Liver (tissue), 9 donors: ENCODE measurements around the gene MTHFD2L. TPM values are rescaled to one million over a fixed set of nuclear protein-coding genes. Genes with fewer than 3 reads are reported as not detected.

ENCODE experiments used
- DNase-seq: peaks from one replicate; pipeline ENCODE4 v3.0.0-alpha.2; 2017; ENCODE audit warnings: low spot score
- H3K27ac ChIP-seq, 2 donors: one replicate each; pipeline ENCODE4 v1.7.0; 2013; ENCODE audit warnings: inconsistent platforms in 2 of 2, low read length in 2 of 2, control low read depth in 1 of 2, low read depth in 1 of 2, mild to moderate bottlenecking in 1 of 2
- H3K27me3 ChIP-seq, 4 donors: one replicate each; pipeline versions ENCODE4 v1.6.1 to v1.7.0; 2013; ENCODE audit warnings: low read length in 3 of 4, inconsistent platforms in 1 of 4, mild to moderate bottlenecking in 1 of 4, moderate library complexity in 1 of 4; ENCODE audit not compliant: control insufficient read depth in 4 of 4, insufficient read depth in 4 of 4
- H3K36me3 ChIP-seq, 4 donors: one replicate each; pipeline versions ENCODE4 v1.6.1 to v1.7.0; 2013; ENCODE audit warnings: low read length in 3 of 4, mild to moderate bottlenecking in 3 of 4, low read depth in 1 of 4, moderate library complexity in 1 of 4; ENCODE audit not compliant: control insufficient read depth in 4 of 4, insufficient read depth in 3 of 4
- H3K4me1 ChIP-seq, 4 donors: one replicate each; pipeline versions ENCODE4 v1.6.1 to v1.7.0; 2013; ENCODE audit warnings: low read length in 3 of 4, mild to moderate bottlenecking in 3 of 4, moderate library complexity in 1 of 4; ENCODE audit not compliant: control insufficient read depth in 4 of 4, insufficient read depth in 4 of 4
- H3K4me3 ChIP-seq, 3 donors: one replicate each; pipeline versions ENCODE4 v1.6.1 to v1.7.0; 2013; ENCODE audit warnings: low read length in 3 of 3, control low read depth in 1 of 3, low read depth in 1 of 3, mild to moderate bottlenecking in 1 of 3
- H3K9ac ChIP-seq, 2 donors: one replicate each; pipeline ENCODE4 v1.7.0; 2013; ENCODE audit warnings: low read length in 2 of 2, mild to moderate bottlenecking in 2 of 2, moderate library complexity in 2 of 2, control low read depth in 1 of 2, low read depth in 1 of 2
- H3K9me3 ChIP-seq, 4 donors: one replicate each; pipeline versions ENCODE4 v1.6.1 to v1.7.0; 2013; ENCODE audit warnings: low read length in 3 of 4; ENCODE audit not compliant: control insufficient read depth in 4 of 4
- ATF3 ChIP-seq: IDR thresholded peaks from 2 replicates; pipeline ENCODE4 v1.6.1; 2016; ENCODE audit warnings: antibody characterized with exemption
- CTCF ChIP-seq: fragments of 150-350 bp; IDR thresholded peaks from 2 replicates; pipeline ENCODE4 v1.5.1; 2017; ENCODE audit warnings: improper control_type of control experiment, low read depth, low read length; ENCODE audit not compliant: missing input control
- EGR1 ChIP-seq, 2 donors: IDR thresholded peaks; 2 replicates each; pipeline ENCODE4 v1.6.1; 2016 to 2018; ENCODE audit warnings: antibody characterized with exemption in 2 of 2, low read depth in 2 of 2
- FOXA1 ChIP-seq: IDR thresholded peaks from 2 replicates; pipeline ENCODE4 v1.6.1; 2016; ENCODE audit warnings: antibody characterized with exemption
- FOXA2 ChIP-seq: IDR thresholded peaks from 2 replicates; pipeline ENCODE4 v1.6.1; 2016; ENCODE audit warnings: antibody characterized with exemption
- GABPA ChIP-seq, 2 donors: IDR thresholded peaks in 1 of 2; conservative IDR thresholded peaks in 1 of 2; 2 replicates each; pipeline ENCODE4 v1.6.1; 2016; ENCODE audit warnings: antibody characterized with exemption in 2 of 2, mild to moderate bottlenecking in 1 of 2, moderate library complexity in 1 of 2
- HNF4A ChIP-seq, 2 donors: conservative IDR thresholded peaks; 2 replicates each; pipeline ENCODE4 v1.6.1; 2016; ENCODE audit warnings: antibody characterized with exemption in 2 of 2, mild to moderate bottlenecking in 2 of 2
- HNF4G ChIP-seq: IDR thresholded peaks from 2 replicates; pipeline ENCODE4 v1.6.1; 2016; ENCODE audit warnings: antibody characterized with exemption
- JUND ChIP-seq, 2 donors: IDR thresholded peaks; 2 replicates each; pipeline ENCODE4 v1.6.1; 2016; ENCODE audit warnings: antibody characterized with exemption in 2 of 2
- MAX ChIP-seq: IDR thresholded peaks from 2 replicates; pipeline ENCODE4 v1.6.1; 2016; ENCODE audit warnings: antibody characterized with exemption
- NR2F2 ChIP-seq: IDR thresholded peaks from 2 replicates; pipeline ENCODE4 v1.6.1; 2016; ENCODE audit warnings: antibody characterized with exemption
- RAD21 ChIP-seq, 2 donors: IDR thresholded peaks; 2 replicates each; pipeline ENCODE4 v1.6.1; 2016; ENCODE audit warnings: antibody characterized with exemption in 2 of 2, mild to moderate bottlenecking in 2 of 2
- REST ChIP-seq: IDR thresholded peaks from 2 replicates; pipeline ENCODE4 v1.6.1; 2016; ENCODE audit warnings: antibody characterized with exemption, mild to moderate bottlenecking
- RXRA ChIP-seq, 2 donors: IDR thresholded peaks; 2 replicates each; pipeline ENCODE4 v1.6.1; 2017 to 2018; ENCODE audit warnings: antibody characterized with exemption in 2 of 2, mild to moderate bottlenecking in 1 of 2
- SP1 ChIP-seq: IDR thresholded peaks from 2 replicates; pipeline ENCODE4 v1.6.1; 2018; ENCODE audit warnings: antibody characterized with exemption, mild to moderate bottlenecking
- TAF1 ChIP-seq: conservative IDR thresholded peaks from 2 replicates; pipeline ENCODE4 v1.6.1; 2016; ENCODE audit warnings: antibody characterized with exemption, mild to moderate bottlenecking
- YY1 ChIP-seq: IDR thresholded peaks from 2 replicates; pipeline ENCODE4 v1.6.1; 2016; ENCODE audit warnings: antibody characterized with exemption, mild to moderate bottlenecking
- ZBTB33 ChIP-seq: IDR thresholded peaks from 2 replicates; pipeline ENCODE4 v1.6.1; 2016; ENCODE audit warnings: antibody characterized with exemption
- WGBS: extraction: QIAGEN DNeasy Blood & Tissue Kit; methylation state at CpG from one replicate; pipeline ENCODE4 v1.1.7; 2013; 5-methylcytosine and 5-hydroxymethylcytosine counted together
- polyA plus RNA-seq, 2 donors: library from polyadenylated mRNA; stranded (reverse) in 1 of 2; unstranded in 1 of 2; fragments of 200-250 nt in 1 of 2; fragments of >200 nt in 1 of 2; fragmentation: Nextera tagmentation in 1 of 2; extraction: Ambion mirVana in 1 of 2; gene quantifications; one replicate each; pipeline versions ENCODE4 v1.2.1 to v1.2.3, GENCODE V29; 2013 to 2015
- total RNA-seq, 2 donors: library from RNA; depleted of rRNA; stranded (reverse); fragments of >200 nt; gene quantifications; one replicate each; pipeline ENCODE4 v1.2.3, GENCODE V29; 2014
- donor health status: healthy.
- donor health status: healthy.
- donor health status: healthy.
- donor health status: healthy.
- donor health status: healthy.

Gene MTHFD2L
- total and polyA plus RNA-seq, 4 donors, result 7.4 to 51.5 (median 31.1) TPM

- Histone ChIP-seq H3K27ac (no peak overlapping the region), H3K27me3 (no peaks in the 10 kb centered on the region), H3K4me3 (no peak overlapping the region), H3K36me3 (peaks cover 0 to 4% (median 1%) of the 10 kb centered on the region in 4 donors), H3K9ac (no peak overlapping the region), H3K9me3 (no peaks in the 10 kb centered on the region), H3K4me1 (no peaks in the 10 kb centered on the region)
- no peak for TF ChIP-seq EGR1 (IDR thresholded peaks at IDR 0.05; ENCODE audit: low read depth in 2 of 2)
- no peak for TF ChIP-seq HNF4G
- TF ChIP-seq HNF4A (conservative IDR thresholded peaks at IDR 0.05), result no peak
- TF ChIP-seq REST, result no peak
- no peak for DNase-seq
- 96% methylated on average over 2 of the region's 2 CpGs for WGBS
Measured at GRCh38 chr4:74174941-74175340, 17.0 kb downstream of the MTHFD2L start.

GRCh38 chr4:74175379-74175778 lies 17.5 kb downstream of the MTHFD2L start:
- 96% methylated on average over 1 of the region's 1 CpG for WGBS
- Histone ChIP-seq H3K9me3 (no peaks in the 10 kb centered on the region), H3K4me1 (no peaks in the 10 kb centered on the region), H3K9ac (no peak overlapping the region), H3K4me3 (no peak overlapping the region), H3K27ac (no peak overlapping the region), H3K36me3 (peaks cover 0 to 4% (median 1%) of the 10 kb centered on the region in 4 donors), H3K27me3 (no peaks in the 10 kb centered on the region)
- no peak for TF ChIP-seq GABPA (IDR thresholded peaks at IDR 0.05 in 1 of 2, conservative IDR thresholded peaks at IDR 0.05 in 1 of 2)
- TF ChIP-seq SP1, result no peak
- no peak for TF ChIP-seq EGR1 (IDR thresholded peaks at IDR 0.05; ENCODE audit: low read depth in 2 of 2)
- TF ChIP-seq CTCF, result no peak
- no peak for TF ChIP-seq ATF3
- TF ChIP-seq HNF4A (conservative IDR thresholded peaks at IDR 0.05), result no peak
- TF ChIP-seq NR2F2, result no peak
- TF ChIP-seq YY1, result no peak
- no peak for TF ChIP-seq FOXA2
- TF ChIP-seq ZBTB33, result no peak
- TF ChIP-seq TAF1, result no peak
- no peak for TF ChIP-seq MAX
- no peak for TF ChIP-seq HNF4G
- no peak for TF ChIP-seq RAD21 (IDR thresholded peaks at IDR 0.05)
- no peak for TF ChIP-seq JUND (IDR thresholded peaks at IDR 0.05)
- TF ChIP-seq RXRA (IDR thresholded peaks at IDR 0.05), result no peak
- TF ChIP-seq REST, result no peak
- TF ChIP-seq FOXA1, result no peak
- no peak for DNase-seq
